Smooth muscle cell (in vitro differentiated cells): Measurements from ENCODE around the gene ADAMTS14. TPM values are rescaled to one million over a fixed set of nuclear protein-coding genes. Genes with fewer than 3 reads are reported as not detected.

Experiments
- DNase-seq: peaks from one replicate; lab custom pipeline; 2025; ENCODE audit not compliant: unreplicated experiment; lab: John Stamatoyannopoulos, UW
- H2AFZ ChIP-seq: fragments of 200-600 bp; sonication (generic); 2 replicates; pipeline ENCODE4 v1.6.0; 2016; ENCODE audit warnings: antibody characterized with exemption, low read depth, mild to moderate bottlenecking
- H3F3A ChIP-seq: fragments of 200-600 bp; sonication (generic); 2 replicates; pipeline ENCODE4 v1.6.0; 2017; ENCODE audit warnings: antibody characterized with exemption, low read depth
- H3K27ac ChIP-seq: fragments of 200-600 bp; sonication (generic); 2 replicates; pipeline ENCODE4 v1.5.1; 2016; ENCODE audit warnings: low read depth, mild to moderate bottlenecking
- H3K27me3 ChIP-seq: fragments of 200-600 bp; sonication (generic); 2 replicates; pipeline ENCODE4 v1.6.1; 2016; ENCODE audit warnings: low read depth, mild to moderate bottlenecking
- H3K36me3 ChIP-seq: fragments of 200-600 bp; sonication (generic); 2 replicates; pipeline ENCODE4 v1.5.1; 2016; ENCODE audit warnings: low read depth
- H3K4me1 ChIP-seq: fragments of 200-600 bp; sonication (generic); 2 replicates; pipeline ENCODE4 v1.5.1; 2016; ENCODE audit warnings: low read depth
- H3K4me2 ChIP-seq: fragments of 200-600 bp; sonication (generic); 2 replicates; pipeline ENCODE4 v1.6.0; 2016; ENCODE audit warnings: mild to moderate bottlenecking
- H3K4me3 ChIP-seq: fragments of 200-600 bp; sonication (generic); 2 replicates; pipeline ENCODE4 v1.5.1; 2016; ENCODE audit warnings: mild to moderate bottlenecking
- H3K79me2 ChIP-seq: fragments of 200-600 bp; sonication (generic); 2 replicates; pipeline ENCODE4 v1.6.0; 2016; ENCODE audit warnings: low read depth, mild to moderate bottlenecking
- H3K9ac ChIP-seq: fragments of 200-600 bp; sonication (generic); 2 replicates; pipeline ENCODE4 v1.6.0; 2016; ENCODE audit warnings: low read depth
- H3K9me3 ChIP-seq: fragments of 200-600 bp; sonication (generic); replicated peaks from 2 replicates; pipeline ENCODE4 v1.5.1; 2016; ENCODE audit warnings: low read depth
- H4K20me1 ChIP-seq: fragments of 200-600 bp; sonication (generic); 2 replicates; pipeline ENCODE4 v1.6.0; 2016; ENCODE audit warnings: low read depth
- CTCF ChIP-seq: fragments of 200-600 bp; sonication (generic); IDR thresholded peaks from 2 replicates; pipeline ENCODE4 v1.5.1; 2017; ENCODE audit warnings: borderline replicate concordance, mild to moderate bottlenecking, antibody characterized with exemption; ENCODE audit not compliant: insufficient read depth, poor library complexity, severe bottlenecking
- WGBS: methylation state at CpG from one replicate; pipeline ENCODE4 v1.1.7; 2016; ENCODE audit warnings: low lambda C conversion rate; 5-methylcytosine and 5-hydroxymethylcytosine counted together
- polyA plus RNA-seq: library from polyadenylated mRNA; unstranded; fragments of >200 nt; fragmentation: Nextera tagmentation; extraction: Ambion mirVana; gene quantifications from 2 replicates; pipeline ENCODE4 v1.2.1, GENCODE V29; 2016
- total RNA-seq: library from RNA; depleted of rRNA; stranded (reverse); fragments of >200 nt; gene quantifications from 2 replicates; pipeline ENCODE4 v1.2.3, GENCODE V29; 2014

The ADAMTS14 gene
- total and polyA plus RNA-seq, 2 experiments from 2014 or later: 6.3 to 10.1 TPM

DNA sequence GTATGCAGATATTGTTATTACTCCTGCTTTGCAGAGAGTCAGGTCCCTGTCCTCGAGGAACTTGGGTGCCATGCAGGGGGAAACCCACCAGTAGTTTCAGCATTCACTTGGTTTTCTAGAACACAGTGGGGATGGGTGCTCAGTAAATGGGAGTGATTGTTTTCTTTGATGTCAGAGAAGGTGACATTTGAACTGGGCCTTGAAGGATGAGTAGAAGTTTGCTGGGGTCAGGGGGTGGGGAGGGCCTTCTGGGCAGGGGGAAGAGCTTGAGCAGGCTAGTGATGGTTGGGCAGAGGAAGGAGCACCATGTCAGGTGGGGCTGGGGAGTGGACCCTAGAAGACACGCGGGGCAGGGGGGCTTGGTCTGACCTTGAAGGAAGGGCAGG is 5.9 kb downstream of the ADAMTS14 start:
- Histone ChIP-seq H3K9me3 (no peaks in the 10 kb centered on the region), H3K27me3 (no peaks in the 10 kb centered on the region), H3K9ac (no peak overlapping the region), H3K4me2 (no peak overlapping the region), H3K79me2 (no peaks in the 10 kb centered on the region), H3F3A (no peaks in the 10 kb centered on the region), H3K27ac (no peak overlapping the region), H2AFZ (no peak overlapping the region), H3K4me3 (no peak overlapping the region), H3K36me3 (no peaks in the 10 kb centered on the region), H3K4me1 (peaks cover 4% of the 10 kb centered on the region), H4K20me1 (no peaks in the 10 kb centered on the region)
- 98% methylated on average over 3 of the region's 3 CpGs for WGBS
- DNase-seq: no peak
- TF ChIP-seq CTCF: no peak

DNA sequence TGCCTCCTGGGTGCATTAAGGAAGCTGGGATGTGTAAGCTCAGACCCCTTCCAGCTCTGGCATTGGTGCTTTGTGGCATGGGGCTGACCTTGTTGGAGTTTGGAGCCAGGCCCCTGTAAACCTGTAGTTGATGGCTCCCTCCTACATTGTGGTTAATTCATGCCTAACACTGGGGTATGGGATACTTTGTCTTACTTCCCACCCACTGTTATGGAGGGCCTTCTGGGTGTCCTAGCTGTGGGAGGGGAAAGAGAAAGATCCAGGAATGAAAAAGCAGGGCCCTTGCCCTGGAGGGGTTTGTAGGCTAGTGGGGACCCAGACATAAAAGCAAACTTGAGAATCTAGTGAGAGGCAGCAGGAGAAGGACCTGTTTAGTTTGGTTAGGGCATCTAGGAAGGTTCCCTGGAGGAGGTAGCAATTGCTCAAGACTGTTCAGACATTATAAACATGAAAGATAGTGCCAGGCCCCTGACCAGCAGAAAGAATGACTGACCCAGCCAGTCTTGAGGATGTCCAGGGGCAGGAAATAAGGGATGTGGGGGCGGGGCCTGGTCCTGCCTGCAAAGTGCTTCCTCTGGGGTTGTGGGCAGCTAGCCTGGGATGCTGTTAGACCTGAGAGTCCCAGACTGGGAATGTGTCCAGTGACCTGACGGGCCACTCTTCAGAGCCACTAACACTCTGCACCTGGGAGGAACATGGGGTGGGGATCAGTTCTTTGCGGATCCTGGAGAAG is 6.6 kb downstream of the ADAMTS14 start:
- Histone ChIP-seq H3K79me2 (no peaks in the 10 kb centered on the region), H3K4me3 (no peak overlapping the region), H3K4me1 (peaks cover 3% of the 10 kb centered on the region), H3K9me3 (no peaks in the 10 kb centered on the region), H3K27ac (peak overlapping the region; percentile 24), H3K36me3 (no peaks in the 10 kb centered on the region), H3K27me3 (no peaks in the 10 kb centered on the region), H4K20me1 (no peaks in the 10 kb centered on the region), H3K9ac (no peak overlapping the region), H3K4me2 (peak overlapping the region; percentile 13), H3F3A (no peaks in the 10 kb centered on the region), H2AFZ (no peak overlapping the region)
- no peak for TF ChIP-seq CTCF
- no peak for DNase-seq
- WGBS: 90% methylated on average over 3 of the region's 3 CpGs

DNA sequence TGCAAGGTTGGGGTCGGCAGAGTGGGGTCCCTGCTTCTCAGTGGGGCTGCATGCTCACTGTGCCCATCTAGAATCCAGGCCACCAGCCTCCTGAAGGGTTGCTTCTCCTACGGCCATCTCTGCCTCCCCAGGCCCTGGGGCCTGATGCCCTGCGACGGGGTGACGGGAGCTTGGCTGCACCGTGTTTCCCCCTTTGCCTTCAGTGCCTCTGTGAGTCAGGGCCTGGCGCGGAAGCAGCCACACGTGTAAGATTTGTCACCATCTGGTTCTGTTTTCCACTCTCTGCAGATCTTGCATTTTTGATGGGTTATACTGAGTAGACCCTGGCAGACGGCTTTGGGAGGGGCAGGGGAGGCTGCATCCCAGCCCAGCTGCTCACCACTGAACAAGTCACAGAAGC is 7.2 kb downstream of the ADAMTS14 start:
- no peak for TF ChIP-seq CTCF
- 43% methylated on average over 10 of the region's 10 CpGs for WGBS
- Histone ChIP-seq H3K79me2 (no peaks in the 10 kb centered on the region), H4K20me1 (no peaks in the 10 kb centered on the region), H3K9ac (no peak overlapping the region), H3K4me3 (no peak overlapping the region), H3K27me3 (no peaks in the 10 kb centered on the region), H3K27ac (no peak overlapping the region), H3F3A (no peaks in the 10 kb centered on the region), H3K4me2 (peak overlapping the region; percentile 13), H3K9me3 (no peaks in the 10 kb centered on the region), H2AFZ (no peak overlapping the region), H3K36me3 (no peaks in the 10 kb centered on the region), H3K4me1 (no peaks in the 10 kb centered on the region)
- no peak for DNase-seq
